IMR-90 (cell line): ENCODE measurements around the gene NDUFS3.

ENCODE experiments used
- POLR2A ChIP-seq: IDR thresholded peaks from 2 replicates; pipeline ENCODE4 v1.6.1; 2012; ENCODE audit warnings: mild to moderate bottlenecking, low read depth, low read length
- SMC3 ChIP-seq: fragments of 150-350 bp; IDR thresholded peaks from 2 replicates; pipeline ENCODE4 v1.6.1; 2016; ENCODE audit warnings: low read depth, mild to moderate bottlenecking, antibody characterized with exemption, low read length, moderate library complexity
- TF ChIP-seq, protein P1 (sequence below): conservative IDR thresholded peaks from 2 replicates; pipeline ENCODE4 v1.5.1; 2012; ENCODE audit warnings: mild to moderate bottlenecking, low read depth, low read length, improper control_type of control experiment

DNA sequence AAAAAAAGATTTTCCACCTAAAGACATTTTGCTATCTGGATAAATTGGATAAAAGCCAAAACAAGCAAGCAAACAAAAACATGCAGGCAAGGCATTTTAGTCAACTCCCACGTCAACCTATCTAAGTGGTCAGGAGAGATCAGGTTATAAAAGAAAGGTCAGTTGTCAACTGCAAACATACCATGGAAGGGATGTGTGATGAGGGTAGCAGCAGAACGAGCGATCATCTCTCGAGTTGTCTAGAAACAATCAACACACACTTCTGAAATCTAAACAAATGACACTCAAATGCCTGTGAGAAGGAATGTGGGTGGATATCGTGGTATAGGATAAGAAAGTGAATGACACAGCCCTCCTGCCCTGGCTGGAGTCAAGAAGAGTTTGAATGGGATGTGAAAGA is 52.6 kb downstream of the NDUFS3 start:
- TF ChIP-seq, protein P1, sequence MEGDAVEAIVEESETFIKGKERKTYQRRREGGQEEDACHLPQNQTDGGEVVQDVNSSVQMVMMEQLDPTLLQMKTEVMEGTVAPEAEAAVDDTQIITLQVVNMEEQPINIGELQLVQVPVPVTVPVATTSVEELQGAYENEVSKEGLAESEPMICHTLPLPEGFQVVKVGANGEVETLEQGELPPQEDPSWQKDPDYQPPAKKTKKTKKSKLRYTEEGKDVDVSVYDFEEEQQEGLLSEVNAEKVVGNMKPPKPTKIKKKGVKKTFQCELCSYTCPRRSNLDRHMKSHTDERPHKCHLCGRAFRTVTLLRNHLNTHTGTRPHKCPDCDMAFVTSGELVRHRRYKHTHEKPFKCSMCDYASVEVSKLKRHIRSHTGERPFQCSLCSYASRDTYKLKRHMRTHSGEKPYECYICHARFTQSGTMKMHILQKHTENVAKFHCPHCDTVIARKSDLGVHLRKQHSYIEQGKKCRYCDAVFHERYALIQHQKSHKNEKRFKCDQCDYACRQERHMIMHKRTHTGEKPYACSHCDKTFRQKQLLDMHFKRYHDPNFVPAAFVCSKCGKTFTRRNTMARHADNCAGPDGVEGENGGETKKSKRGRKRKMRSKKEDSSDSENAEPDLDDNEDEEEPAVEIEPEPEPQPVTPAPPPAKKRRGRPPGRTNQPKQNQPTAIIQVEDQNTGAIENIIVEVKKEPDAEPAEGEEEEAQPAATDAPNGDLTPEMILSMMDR: no peak
- TF ChIP-seq POLR2A: no peak
- TF ChIP-seq SMC3: no peak
